Bronchial epithelial cell (primary cell): Measurements from ENCODE around the gene PPP2R5C. TPM values are rescaled to one million over a fixed set of nuclear protein-coding genes. Genes with fewer than 3 reads are reported as not detected.

Experiments used
- DNase-seq: peaks from one replicate; pipeline ENCODE4 v3.0.0-alpha.2; 2010; ENCODE audit warnings: low read depth
- FAIRE-seq: peaks from 2 replicates; lab custom pipeline; 2011; peaks lifted over from hg19 to GRCh38; lab: Jason Lieb, UNC
- H3K27me3 ChIP-seq: 2 replicates; pipeline ENCODE4 v1.5.1; 2011; ENCODE audit warnings: low read length; ENCODE audit not compliant: control insufficient read depth, insufficient read depth
- H3K36me3 ChIP-seq: 2 replicates; pipeline ENCODE4 v1.5.1; 2011; ENCODE audit warnings: low read length; ENCODE audit not compliant: control insufficient read depth, insufficient read depth
- H3K4me3 ChIP-seq: 2 replicates; pipeline ENCODE4 v1.5.1; 2011; ENCODE audit warnings: mild to moderate bottlenecking, low read depth, low read length, control low read depth
- CTCF ChIP-seq: IDR thresholded peaks from 2 replicates; pipeline ENCODE4 v1.5.1; 2011; ENCODE audit warnings: mild to moderate bottlenecking, moderate library complexity, low read length, control low read depth, inconsistent platforms; ENCODE audit not compliant: insufficient read depth, severe bottlenecking
- total RNA-seq: library from RNA; depleted of rRNA; stranded (reverse); fragments of >200 nt; gene quantifications from 2 replicates; pipeline ENCODE4 v1.2.1, GENCODE V29; 2014

PPP2R5C gene
- total RNA-seq, 1 donor from 2014 or later, result 71.3 TPM

- no peaks in the 10 kb centered on the region for H3K36me3 ChIP-seq
- peaks cover 2% of the 10 kb centered on the region for H3K27me3 ChIP-seq
- DNase-seq (no peak), FAIRE-seq (no peak)
- H3K4me3 ChIP-seq, result no peak overlapping the region
- no peak for TF ChIP-seq CTCF
These were observed 176.6 kb downstream of the PPP2R5C start for GRCh38 chr14:101937926-101938767.

- FAIRE-seq (no peak), DNase-seq (no peak)
- Histone ChIP-seq H3K27me3 (no peaks in the 10 kb centered on the region), H3K4me3 (no peak overlapping the region), H3K36me3 (no peaks in the 10 kb centered on the region)
- no peak for TF ChIP-seq CTCF
These were observed 178.2 kb downstream of the PPP2R5C start for GRCh38 chr14:101939646-101940170.

GRCh38 chr14:101944451-101944850 lies 182.9 kb downstream of the PPP2R5C start:
- H3K4me3 ChIP-seq, result no peak overlapping the region
- TF ChIP-seq CTCF, result no peak
- DNase-seq (no peak), FAIRE-seq (no peak)
- no peaks in the 10 kb centered on the region for H3K27me3 ChIP-seq
- no peaks in the 10 kb centered on the region for H3K36me3 ChIP-seq

- no peaks in the 10 kb centered on the region for H3K27me3 ChIP-seq
- no peak for TF ChIP-seq CTCF
- H3K4me3 ChIP-seq, result no peak overlapping the region
- DNase-seq, result no peak
- no peak for FAIRE-seq
- H3K36me3 ChIP-seq, result no peaks in the 10 kb centered on the region
These were observed 183.7 kb downstream of the PPP2R5C start for GRCh38 chr14:101945171-101945570.

- DNase-seq (no peak), FAIRE-seq (no peak)
- TF ChIP-seq CTCF, result no peak
- Histone ChIP-seq H3K36me3 (no peaks in the 10 kb centered on the region), H3K27me3 (no peaks in the 10 kb centered on the region), H3K4me3 (peak overlapping the region; percentile 68)
These were observed 186.0 kb downstream of the PPP2R5C start for GRCh38 chr14:101947577-101947903.
